Measurements from ENCODE around the gene PML.
"Not testable (repeated sequence)": the region's sequence is repeated elsewhere in the genome, so short reads cannot be mapped to it uniquely, and the experiment has no call there.

- TF ChIP-seq EP300, CTCF, POLR2A, POLR2AphosphoS5 (IDR thresholded peaks at IDR 0.05): not testable (repeated sequence)
These were observed 69.7 kb downstream of the PML start for GRCh38 chr15:74064183-74064582.
